Measurements from ENCODE around the gene SLC9A1.
A peak's percentile ranks its signal among the peaks of the same experiment; 100 is the strongest.

SLC9A1 gene

GRCh38 chr1:27144049-27144748 lies 10.7 kb downstream of the SLC9A1 start:
- Mint-ChIP-seq H3K9me3 (no peaks in the 10 kb centered on the region), H3K27me3 (no peaks in the 10 kb centered on the region), H3K27ac (no peak overlapping the region), H3K4me1 (peaks cover 71% of the 10 kb centered on the region), H3K4me3 (no peak overlapping the region)
- DNase-seq (no peak), ATAC-seq (no peak)

- no peak for DNase-seq
- no peaks in the 10 kb centered on the region for H3K9me3 Mint-ChIP-seq
- H3K27me3 Mint-ChIP-seq: no peaks in the 10 kb centered on the region
- H3K4me1 Mint-ChIP-seq: peaks cover 71% of the 10 kb centered on the region
- H3K27ac Mint-ChIP-seq: no peak overlapping the region
- ATAC-seq: no peak
- peak overlapping the region in 1 of 2 donors; percentile 7 for H3K4me3 Mint-ChIP-seq
Measured at GRCh38 chr1:27143401-27143800, 11.5 kb downstream of the SLC9A1 start.

- H3K4me3 Mint-ChIP-seq: peak overlapping the region in 1 of 2 donors; percentile 21
- H3K27ac Mint-ChIP-seq: peak overlapping the region in 1 of 2 donors; percentile 15
Measured at GRCh38 chr1:27142464-27142863, 12.5 kb downstream of the SLC9A1 start.

GRCh38 chr1:27141266-27142003 lies 13.5 kb downstream of the SLC9A1 start:
- no peak overlapping the region for H3K4me3 Mint-ChIP-seq
- no peaks in the 10 kb centered on the region for H3K9me3 Mint-ChIP-seq
- peaks cover 85% of the 10 kb centered on the region for H3K4me1 Mint-ChIP-seq
- no peak for DNase-seq
- no peaks in the 10 kb centered on the region for H3K27me3 Mint-ChIP-seq
- no peak for ATAC-seq
- no peak overlapping the region for H3K27ac Mint-ChIP-seq

More at GRCh38 chr1:27142464-27142863, 12.5 kb downstream of the SLC9A1 start:
- DNase-seq (peak in 1 of 2 donors; percentile 41), ATAC-seq (peak; percentile 89)
- no peaks in the 10 kb centered on the region for H3K9me3 Mint-ChIP-seq
- peaks cover 74% of the 10 kb centered on the region for H3K4me1 Mint-ChIP-seq
- H3K27me3 Mint-ChIP-seq: no peaks in the 10 kb centered on the region

GRCh38 chr1:27139980-27140379 lies 14.9 kb downstream of the SLC9A1 start:
- DNase-seq (no peak), ATAC-seq (no peak)
- Mint-ChIP-seq H3K27me3 (no peaks in the 10 kb centered on the region), H3K4me3 (no peak overlapping the region), H3K27ac (no peak overlapping the region), H3K9me3 (no peaks in the 10 kb centered on the region), H3K4me1 (peaks cover 87% of the 10 kb centered on the region)

GRCh38 chr1:27138927-27139326 lies 16.0 kb downstream of the SLC9A1 start:
- no peak overlapping the region for H3K4me3 Mint-ChIP-seq
- DNase-seq: no peak
- H3K9me3 Mint-ChIP-seq: no peaks in the 10 kb centered on the region
- H3K4me1 Mint-ChIP-seq: peaks cover 88% of the 10 kb centered on the region
- peak overlapping the region in 1 of 2 donors; percentile 54 for H3K27ac Mint-ChIP-seq
- no peaks in the 10 kb centered on the region for H3K27me3 Mint-ChIP-seq
- ATAC-seq: no peak

GRCh38 chr1:27138368-27138767 lies 16.6 kb downstream of the SLC9A1 start:
- Mint-ChIP-seq H3K4me1 (peaks cover 88% of the 10 kb centered on the region), H3K27ac (peak overlapping the region; percentile 98 to 99), H3K4me3 (peak overlapping the region; percentile 33 to 92)

GRCh38 chr1:27137544-27138075 lies 17.3 kb downstream of the SLC9A1 start:
- no peak for DNase-seq
- Mint-ChIP-seq H3K4me3 (peak overlapping the region; percentile 92), H3K27ac (peak overlapping the region; percentile 98 to 99), H3K9me3 (no peaks in the 10 kb centered on the region), H3K4me1 (peaks cover 83% of the 10 kb centered on the region), H3K27me3 (no peaks in the 10 kb centered on the region)
- peak; percentile 31 for ATAC-seq

More at GRCh38 chr1:27138368-27138767, 16.6 kb downstream of the SLC9A1 start:
- ATAC-seq: no peak
- Mint-ChIP-seq H3K27me3 (no peaks in the 10 kb centered on the region), H3K9me3 (no peaks in the 10 kb centered on the region)
- no peak for DNase-seq

- H3K4me1 Mint-ChIP-seq: peaks cover 78% of the 10 kb centered on the region
- H3K27ac Mint-ChIP-seq: peak overlapping the region; percentile 98 to 99
- H3K9me3 Mint-ChIP-seq: no peaks in the 10 kb centered on the region
- DNase-seq (peak; percentile 73 to 84), ATAC-seq (peak; percentile 96)
- peak overlapping the region; percentile 92 for H3K4me3 Mint-ChIP-seq
- no peaks in the 10 kb centered on the region for H3K27me3 Mint-ChIP-seq
Measured at GRCh38 chr1:27136998-27137542, 17.9 kb downstream of the SLC9A1 start.

GRCh38 chr1:27136236-27136551 lies 18.7 kb downstream of the SLC9A1 start:
- Mint-ChIP-seq H3K27ac (peak overlapping the region; percentile 98 to 99), H3K27me3 (no peaks in the 10 kb centered on the region), H3K9me3 (no peaks in the 10 kb centered on the region), H3K4me3 (peak overlapping the region; percentile 92), H3K4me1 (peaks cover 69% of the 10 kb centered on the region)
- peak; percentile 63 for ATAC-seq
- peak; percentile 20 to 56 for DNase-seq

GRCh38 chr1:27135541-27136235 lies 19.2 kb downstream of the SLC9A1 start:
- no peaks in the 10 kb centered on the region for H3K9me3 Mint-ChIP-seq
- H3K4me1 Mint-ChIP-seq: peaks cover 69% of the 10 kb centered on the region
- peak overlapping the region; percentile 98 to 99 for H3K27ac Mint-ChIP-seq
- H3K4me3 Mint-ChIP-seq: peak overlapping the region; percentile 40 to 92
- ATAC-seq (peak; percentile 36), DNase-seq (peak; percentile 17 to 18)
- no peaks in the 10 kb centered on the region for H3K27me3 Mint-ChIP-seq

GRCh38 chr1:27133991-27134390 lies 20.9 kb downstream of the SLC9A1 start:
- Mint-ChIP-seq H3K4me1 (peaks cover 52% of the 10 kb centered on the region), H3K9me3 (no peaks in the 10 kb centered on the region), H3K27me3 (no peaks in the 10 kb centered on the region), H3K4me3 (no peak overlapping the region), H3K27ac (no peak overlapping the region)
- DNase-seq (no peak), ATAC-seq (no peak)

GRCh38 chr1:27133158-27133557 lies 21.8 kb downstream of the SLC9A1 start:
- Mint-ChIP-seq H3K27me3 (no peaks in the 10 kb centered on the region), H3K4me3 (no peak overlapping the region), H3K4me1 (peaks cover 43% of the 10 kb centered on the region), H3K9me3 (no peaks in the 10 kb centered on the region), H3K27ac (no peak overlapping the region)
- ATAC-seq: no peak
- DNase-seq: no peak

GRCh38 chr1:27132624-27133023 lies 22.3 kb downstream of the SLC9A1 start:
- Mint-ChIP-seq H3K4me1 (peaks cover 38% of the 10 kb centered on the region), H3K4me3 (no peak overlapping the region), H3K27me3 (no peaks in the 10 kb centered on the region), H3K9me3 (no peaks in the 10 kb centered on the region), H3K27ac (no peak overlapping the region)
- DNase-seq: no peak
- no peak for ATAC-seq

- H3K27ac Mint-ChIP-seq: no peak overlapping the region
- peaks cover 33% of the 10 kb centered on the region for H3K4me1 Mint-ChIP-seq
- no peaks in the 10 kb centered on the region for H3K9me3 Mint-ChIP-seq
- H3K27me3 Mint-ChIP-seq: no peaks in the 10 kb centered on the region
- no peak for ATAC-seq
- DNase-seq: no peak
- no peak overlapping the region for H3K4me3 Mint-ChIP-seq
Measured at GRCh38 chr1:27132147-27132546, 22.8 kb downstream of the SLC9A1 start.
